NCI-H460 (cell line): ENCODE measurements around the gene CYS1. TPM values are rescaled to one million over a fixed set of nuclear protein-coding genes. Genes with fewer than 3 reads are reported as not detected.

Experiments
- DNase-seq: peaks from one replicate; pipeline ENCODE4 v3.0.0-alpha.2; 2016; ENCODE audit warnings: low read depth; ENCODE audit errors: extremely low read depth
- total RNA-seq: library from RNA; depleted of rRNA; stranded (reverse); fragments of >200 nt; shearing (Covaris generic); gene quantifications from 2 replicates; pipeline ENCODE4 v1.2.3, GENCODE V29; 2014

The CYS1 gene
- total RNA-seq, 1 experiment from 2014 or later, result 0.22 TPM

DNA sequence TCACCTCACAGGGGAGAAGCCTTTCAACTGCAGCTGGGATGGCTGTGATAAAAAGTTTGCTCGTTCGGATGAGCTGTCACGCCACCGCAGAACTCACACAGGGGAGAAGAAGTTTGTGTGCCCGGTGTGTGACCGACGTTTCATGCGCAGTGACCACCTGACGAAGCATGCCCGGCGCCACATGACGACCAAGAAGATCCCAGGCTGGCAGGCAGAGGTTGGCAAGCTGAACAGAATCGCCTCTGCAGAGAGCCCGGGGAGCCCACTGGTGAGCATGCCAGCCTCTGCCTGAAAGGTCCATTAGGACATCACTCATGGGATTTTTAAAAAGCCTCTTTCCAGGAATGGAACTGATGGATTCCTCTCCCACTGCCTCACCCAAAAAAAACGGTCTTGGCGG lies 28.0 kb downstream of the CYS1 start:
- DNase-seq, result no peak

DNA sequence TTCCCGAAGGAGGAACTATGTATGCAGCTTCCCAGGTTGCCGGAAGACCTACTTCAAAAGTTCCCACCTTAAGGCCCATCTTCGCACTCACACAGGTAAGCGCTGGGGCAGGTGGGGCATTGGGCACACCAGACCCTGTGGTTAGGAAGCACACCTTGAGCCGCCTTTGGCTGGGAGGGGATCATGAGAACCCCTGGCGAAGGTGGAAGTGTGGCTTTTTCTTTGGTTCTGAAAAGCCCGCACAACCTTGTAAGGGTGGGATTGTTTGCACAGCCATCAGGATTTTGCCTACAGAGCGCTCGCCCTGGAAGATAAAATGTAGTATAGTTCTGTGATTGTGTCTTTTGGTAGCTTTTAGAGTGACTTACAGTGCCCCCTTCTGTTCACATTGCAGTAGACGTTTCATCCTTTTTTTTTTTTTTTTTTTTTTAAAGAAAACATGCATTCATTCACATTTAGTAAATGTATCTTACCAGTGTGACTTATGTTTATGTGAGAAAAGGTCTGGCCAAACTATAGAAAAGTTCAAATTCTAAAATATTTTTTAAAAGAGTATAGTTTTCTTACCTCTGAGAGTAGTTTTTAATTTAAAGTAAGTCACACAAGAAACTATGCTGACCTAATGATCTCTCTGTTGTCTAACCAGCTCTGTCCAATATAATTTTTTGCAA lies 31.6 kb downstream of the CYS1 start:
- DNase-seq, result peak; percentile 46

GRCh38 chr2:10047616-10048500 lies 32.4 kb downstream of the CYS1 start:
- DNase-seq, result no peak

DNA sequence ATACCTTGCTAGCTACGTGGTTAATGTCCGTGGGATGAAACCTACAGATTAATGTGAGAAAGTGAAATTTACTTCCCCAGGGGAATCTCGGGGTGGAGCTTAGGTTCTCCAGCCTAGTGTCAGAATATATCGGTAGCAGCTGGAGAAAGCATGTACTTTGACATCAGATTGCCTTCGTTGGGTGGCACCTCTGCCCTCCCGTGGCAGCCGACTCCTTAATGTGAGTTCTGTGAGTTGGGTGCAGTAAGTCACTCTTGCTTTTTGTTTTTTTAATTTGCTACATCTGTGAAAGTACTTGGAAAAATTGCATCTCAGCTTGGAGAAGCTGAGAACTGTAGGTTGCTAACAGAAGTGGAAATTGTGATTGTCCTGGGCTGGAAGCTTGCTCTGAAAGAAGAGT lies 33.3 kb downstream of the CYS1 start:
- no peak for DNase-seq

- DNase-seq, result no peak
These were observed 34.5 kb downstream of the CYS1 start for GRCh38 chr2:10045561-10046355.

DNA sequence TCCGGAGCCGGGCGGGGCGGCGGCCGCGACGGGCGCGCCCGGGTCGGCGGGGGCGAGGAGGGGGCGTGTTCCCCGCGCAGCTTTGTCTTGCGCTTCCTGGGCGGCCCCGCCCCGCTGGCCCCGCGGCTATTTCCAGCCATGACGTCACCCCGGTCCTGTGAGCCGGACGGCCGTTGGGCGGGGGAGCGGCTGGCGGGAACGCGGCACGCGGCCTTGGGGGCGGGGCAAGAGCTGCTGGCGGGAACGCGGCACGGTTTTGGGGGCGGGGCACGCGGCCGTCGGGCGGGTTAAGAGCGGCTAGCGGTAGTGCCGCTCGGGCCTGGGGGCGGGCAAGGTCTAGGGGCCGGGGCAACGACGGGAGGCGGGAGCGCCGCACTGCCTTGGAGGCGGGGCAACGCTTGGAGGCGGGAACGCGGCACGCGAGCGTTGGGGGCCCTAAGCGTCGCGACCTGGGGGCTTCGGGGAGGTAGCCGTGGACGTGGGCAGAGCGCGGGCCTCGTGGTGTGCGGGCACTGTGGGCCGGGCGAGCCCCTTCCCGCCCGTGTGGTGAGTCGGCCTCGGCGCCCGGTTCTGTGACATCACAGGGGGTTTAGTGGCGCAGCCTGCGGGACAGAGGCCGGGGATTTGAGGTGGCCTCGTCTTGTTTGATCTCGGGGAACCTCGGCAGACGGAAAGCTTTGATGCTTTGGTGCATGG lies 36.2 kb downstream of the CYS1 start:
- peak; percentile 91 for DNase-seq

DNA sequence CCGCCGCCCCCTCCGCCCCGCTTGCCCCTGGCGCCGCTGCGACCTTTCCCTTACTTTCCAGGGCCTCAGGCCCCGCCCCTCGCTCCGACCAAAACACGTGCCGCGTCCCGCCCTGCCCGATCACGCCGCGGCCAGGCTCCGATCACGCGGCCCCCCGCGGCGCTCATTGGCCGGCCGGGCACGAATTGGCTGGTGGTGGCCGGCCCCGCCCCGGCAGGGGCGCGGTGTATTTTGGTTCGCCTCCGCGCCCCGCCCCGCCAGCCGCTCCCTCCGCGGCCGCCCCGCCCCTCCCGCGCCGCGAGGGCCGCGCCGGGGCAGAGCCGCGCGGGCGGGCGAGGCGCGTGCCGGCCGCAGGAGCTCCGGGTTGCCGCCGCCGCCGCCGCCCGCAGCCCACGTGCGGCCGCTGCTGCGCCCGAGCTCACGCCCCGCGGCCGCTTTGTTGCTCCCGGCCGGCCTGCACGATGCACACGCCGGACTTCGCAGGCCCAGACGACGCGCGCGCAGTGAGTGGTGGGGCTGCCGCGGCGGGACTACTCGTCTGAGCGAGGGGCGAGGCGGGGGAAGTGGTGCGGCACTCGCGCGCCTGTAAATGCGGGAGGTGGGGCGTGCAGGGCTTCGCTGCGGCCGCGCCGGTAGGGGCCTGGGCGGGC lies 36.8 kb downstream of the CYS1 start, which contains the start of gene KLF11:
TSS of gene KLF11 (plus strand) at position 295 of the 650 bp plus-strand sequence. CDS start at position 462, 167 bp downstream.
- DNase-seq, result peak; percentile 83

DNA sequence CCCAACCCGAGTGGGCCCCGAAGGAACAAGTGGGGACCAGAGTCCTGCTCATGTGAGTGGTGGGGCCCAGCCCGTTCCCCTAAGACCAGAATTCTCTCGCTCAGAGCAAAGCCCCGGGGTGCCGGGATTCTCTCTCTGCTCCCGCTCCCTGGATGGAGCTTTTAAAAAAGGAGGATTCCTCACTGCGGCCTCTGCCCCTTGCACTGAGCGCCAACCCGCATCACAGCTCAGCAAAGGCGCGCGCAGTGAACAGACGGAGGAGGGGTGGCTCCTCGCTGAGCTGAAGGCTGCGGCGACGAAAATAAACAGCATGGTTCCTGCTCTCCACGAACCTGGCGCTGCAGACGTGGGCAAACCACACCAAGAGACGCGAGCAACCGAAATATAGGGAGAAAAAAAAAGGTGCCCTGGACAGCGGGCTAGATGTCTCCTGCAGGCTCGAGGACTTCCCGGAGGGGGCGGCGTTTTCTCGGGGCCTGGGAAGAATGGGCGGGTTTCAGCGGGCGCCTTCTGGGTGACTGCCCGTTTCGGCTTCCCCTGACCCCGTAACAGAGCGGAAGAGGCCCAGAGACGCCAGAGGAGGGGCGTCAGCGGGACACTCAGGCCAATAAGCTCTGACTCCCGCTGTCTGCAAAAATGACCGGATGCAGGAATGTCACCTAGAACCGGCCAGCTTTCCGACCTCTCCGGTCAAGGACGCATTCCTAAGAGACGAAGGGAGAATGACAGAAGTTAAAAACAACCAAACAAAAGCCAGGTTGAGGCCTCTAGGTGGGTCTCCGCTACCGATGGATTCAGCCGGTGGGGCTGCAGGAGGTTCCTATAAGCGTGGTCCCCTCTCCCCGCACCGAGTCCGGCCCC lies 37.7 kb downstream of the CYS1 start:
- no peak for DNase-seq

- no peak for DNase-seq
These were observed 38.5 kb downstream of the CYS1 start for GRCh38 chr2:10041711-10042110.

- DNase-seq, result no peak
These were observed 40.4 kb downstream of the CYS1 start for GRCh38 chr2:10039658-10040410.

DNA sequence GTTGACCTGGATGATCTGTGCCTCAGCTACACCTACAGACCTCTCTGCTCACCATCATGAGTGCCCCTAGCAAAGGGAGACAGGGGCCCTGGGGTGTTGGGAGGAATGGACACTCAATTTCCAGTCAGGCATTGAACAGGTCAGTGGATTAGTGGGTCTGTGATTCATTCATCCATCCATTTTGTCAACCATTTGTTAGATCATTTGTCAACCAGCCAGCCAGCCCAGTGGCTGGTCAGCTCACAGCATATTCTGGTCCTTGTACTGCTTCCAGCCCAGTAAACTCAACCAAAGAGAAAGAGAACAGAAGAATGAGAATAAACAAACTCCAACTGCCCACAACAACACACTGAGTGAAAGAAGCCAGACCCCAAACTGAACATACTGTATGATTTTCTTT lies 41.5 kb downstream of the CYS1 start:
- DNase-seq, result no peak

- DNase-seq, result no peak
These were observed 42.1 kb downstream of the CYS1 start for GRCh38 chr2:10038123-10038522.

GRCh38 chr2:10036095-10036884 lies 43.9 kb downstream of the CYS1 start:
- DNase-seq, result peak; percentile 27

DNA sequence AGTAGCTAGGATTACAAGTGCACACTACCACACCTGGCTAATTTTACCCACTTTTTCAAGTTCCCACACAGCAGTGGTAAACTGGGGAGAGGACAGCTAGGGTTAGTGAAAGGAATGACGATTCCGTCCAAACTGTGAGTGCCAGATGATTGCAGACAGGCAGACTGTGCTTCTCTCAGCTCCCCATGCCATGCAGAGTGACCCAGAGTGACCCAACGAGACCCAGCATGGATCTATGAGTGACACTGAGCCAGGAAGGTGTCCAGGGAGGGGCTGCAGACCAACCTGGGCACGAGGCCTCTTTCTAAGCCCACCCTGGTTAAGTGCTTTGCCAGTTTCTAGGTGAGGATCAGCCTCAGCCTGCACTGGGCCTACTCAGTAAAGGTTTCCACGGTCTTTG lies 44.6 kb downstream of the CYS1 start:
- DNase-seq, result no peak

GRCh38 chr2:10035053-10035422 lies 45.2 kb downstream of the CYS1 start:
- no peak for DNase-seq

DNA sequence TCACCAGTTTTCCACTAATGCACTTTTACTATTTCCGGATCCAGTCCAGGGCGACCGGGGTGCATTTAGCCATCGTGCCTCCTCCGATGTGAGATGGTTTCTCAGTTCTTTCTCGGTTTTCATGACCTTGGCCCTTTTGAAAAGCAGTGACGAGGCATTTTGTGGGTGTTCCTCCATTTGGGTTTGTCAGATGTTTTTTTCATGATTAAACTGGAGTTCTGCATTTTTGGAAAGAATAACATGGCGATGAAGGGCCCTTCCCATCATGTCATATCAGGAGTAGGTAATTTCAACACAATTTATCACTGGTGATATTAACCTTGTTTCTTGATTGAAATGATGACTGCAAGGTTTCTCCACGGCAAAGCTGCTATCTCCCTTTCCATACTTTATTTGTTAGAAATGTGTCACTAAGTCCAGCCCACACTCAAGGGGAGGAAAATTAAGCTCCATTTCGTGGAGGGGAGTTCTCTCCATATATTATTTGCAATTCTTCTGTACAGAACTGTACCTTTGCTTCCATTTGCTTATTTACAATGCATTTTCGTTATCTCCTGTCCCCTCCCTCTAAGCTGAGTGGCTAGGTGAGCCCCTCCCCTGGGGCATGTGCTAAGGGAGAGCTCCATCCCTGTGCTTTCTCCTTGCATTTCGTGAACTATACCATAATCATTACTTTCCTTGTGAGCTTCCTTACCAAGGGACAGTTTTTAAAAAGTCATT lies 45.7 kb downstream of the CYS1 start:
- DNase-seq, result no peak
